ENCODE data around the gene G0S2.

- TF ChIP-seq CTCF (conservative IDR thresholded peaks at IDR 0.05 in 1 of 2, IDR thresholded peaks at IDR 0.05 in 1 of 2; ENCODE audit: extremely low read depth in 1 of 2, insufficient read depth in 1 of 2, low read depth in 1 of 2, low read length in 2 of 2) (no peak), EZH2 (IDR thresholded peaks at IDR 0.05; ENCODE audit: borderline replicate concordance, low read length) (no peak)
These were observed 24.8 kb upstream of the G0S2 start for GRCh38 chr1:209650454-209650853.
